HG03469 (cell line): ENCODE results near the gene PHYH.
"Not testable (repeated sequence)": the region's sequence is repeated elsewhere in the genome, so short reads cannot be mapped to it uniquely, and the experiment has no call there.

ENCODE experiments used
- ATAC-seq: cut with Tn5 transposase; IDR thresholded peaks from one replicate; pipeline ENCODE4 v1.9.1; 2021; ENCODE audit warnings: mild to moderate bottlenecking, moderate library complexity, moderate number of reproducible peaks; ENCODE audit not compliant: unreplicated experiment

The PHYH gene

GRCh38 chr10:13299437-13300287 lies at the start of gene PHYH:
Gene PHYH, minus strand, starts transcription at chr10:13300064. Its CDS starts 22 bp downstream, at chr10:13300042.
- ATAC-seq, result no peak

- ATAC-seq, result peak; percentile 19
Observed at GRCh38 chr10:13348216-13349017, 48.6 kb upstream of the PHYH start, which contains the start of gene SEPHS1. Gene SEPHS1, minus strand, starts transcription at chr10:13348293. Its CDS starts 3,343 bp downstream, at chr10:13344950.

GRCh38 chr10:13347500-13348156 lies 47.8 kb upstream of the PHYH start:
- peak; percentile 33 for ATAC-seq

GRCh38 chr10:13347043-13347499 lies 47.2 kb upstream of the PHYH start:
- ATAC-seq, result peak; percentile 6

GRCh38 chr10:13346283-13347042 lies 46.6 kb upstream of the PHYH start:
- no peak for ATAC-seq

GRCh38 chr10:13340626-13341376 lies 40.9 kb upstream of the PHYH start:
- ATAC-seq, result peak; percentile 70

- no peak for ATAC-seq
Observed at GRCh38 chr10:13340068-13340467, 40.2 kb upstream of the PHYH start.

GRCh38 chr10:13338390-13339110 lies 38.7 kb upstream of the PHYH start:
- no peak for ATAC-seq

- ATAC-seq, result no peak
Observed at GRCh38 chr10:13337827-13338196, 37.9 kb upstream of the PHYH start.

- ATAC-seq, result no peak
Observed at GRCh38 chr10:13337128-13337826, 37.4 kb upstream of the PHYH start.

GRCh38 chr10:13335881-13336280 lies 36.0 kb upstream of the PHYH start:
- no peak for ATAC-seq

GRCh38 chr10:13334556-13334955 lies 34.7 kb upstream of the PHYH start:
- ATAC-seq, result no peak

GRCh38 chr10:13331646-13332045 lies 31.8 kb upstream of the PHYH start:
- no peak for ATAC-seq

GRCh38 chr10:13330980-13331379 lies 31.1 kb upstream of the PHYH start:
- not testable (repeated sequence) for ATAC-seq

- ATAC-seq, result no peak
Observed at GRCh38 chr10:13329565-13329964, 29.7 kb upstream of the PHYH start.

GRCh38 chr10:13328613-13329012 lies 28.7 kb upstream of the PHYH start:
- no peak for ATAC-seq

GRCh38 chr10:13328126-13328525 lies 28.3 kb upstream of the PHYH start:
- no peak for ATAC-seq

GRCh38 chr10:13327534-13327933 lies 27.7 kb upstream of the PHYH start:
- ATAC-seq, result no peak
